Rectal smooth muscle tissue (tissue), 1 donor: ENCODE measurements around the gene ERFE.

ENCODE experiments used
- H3K27ac ChIP-seq: one replicate; pipeline ENCODE4 v1.7.0; 2013; ENCODE audit warnings: low read depth, low read length, inconsistent platforms
- H3K27me3 ChIP-seq: one replicate; pipeline ENCODE4 v1.7.0; 2013; ENCODE audit warnings: low read length; ENCODE audit not compliant: control insufficient read depth, insufficient read depth
- H3K36me3 ChIP-seq: one replicate; pipeline ENCODE4 v1.7.0; 2013; ENCODE audit warnings: low read length; ENCODE audit not compliant: control insufficient read depth, insufficient read depth
- H3K4me1 ChIP-seq: one replicate; pipeline ENCODE4 v1.7.0; 2013; ENCODE audit warnings: low read length; ENCODE audit not compliant: control insufficient read depth, insufficient read depth
- H3K4me3 ChIP-seq: one replicate; pipeline ENCODE4 v1.7.0; 2013; ENCODE audit warnings: low read length
- H3K9ac ChIP-seq: one replicate; pipeline ENCODE4 v1.7.0; 2013; ENCODE audit warnings: low read length

Gene ERFE

GRCh38 chr2:238207006-238207405 lies 48.2 kb downstream of the ERFE start:
- Histone ChIP-seq H3K4me3 (no peak overlapping the region), H3K27me3 (no peaks in the 10 kb centered on the region), H3K4me1 (peaks cover 10% of the 10 kb centered on the region), H3K27ac (no peak overlapping the region), H3K36me3 (no peaks in the 10 kb centered on the region), H3K9ac (no peak overlapping the region)

GRCh38 chr2:238216651-238217184 lies 57.9 kb downstream of the ERFE start:
- no peaks in the 10 kb centered on the region for H3K27me3 ChIP-seq
- no peaks in the 10 kb centered on the region for H3K4me1 ChIP-seq
- no peak overlapping the region for H3K9ac ChIP-seq
- H3K36me3 ChIP-seq = no peaks in the 10 kb centered on the region
- H3K4me3 ChIP-seq = no peak overlapping the region
- H3K27ac ChIP-seq = no peak overlapping the region
